GM12878 (cell line): ENCODE results near the gene DDR1. TPM values are rescaled to one million over a fixed set of nuclear protein-coding genes. Genes with fewer than 3 reads are reported as not detected.

Source experiments
- ATAC-seq: fragments of 200-7000 bp; cut with Tn5 transposase; 3 replicates; pipeline ENCODE4 v1.9.1; 2020; ENCODE audit warnings: mild to moderate bottlenecking, moderate library complexity
- BruUV-seq: library from RNA; stranded (reverse); fragments of 400-500 nt; replicated peaks from 2 replicates; lab custom pipeline; 2021; lab: Mats Ljungman, UMichigan
- CTCF ChIA-PET: fragments of 300-600 bp; sonication (Branson Sonifier 250); formaldehyde crosslinking; extraction: SDS; loops from one replicate; lab custom pipeline; 2021; ENCODE audit warnings: inconsistent platforms; lab: Yijun Ruan, JAX
- POLR2A ChIA-PET: fragments of 350-600 bp; formaldehyde crosslinking; extraction: SDS; loops from one replicate; lab custom pipeline; 2021; ENCODE audit warnings: inconsistent platforms; lab: Charles Lee
- RAD21 ChIA-PET: fragments of 300-600 bp; sonication (Branson Sonifier 250); formaldehyde crosslinking; loops from one replicate; lab custom pipeline; 2023; ENCODE audit warnings: antibody characterized with exemption; ENCODE audit not compliant: unreplicated experiment; lab: Charles Lee
- SMC1A ChIA-PET: fragments of 300-600 bp; sonication (Branson Sonifier 250); formaldehyde crosslinking; loops from one replicate; lab custom pipeline; 2023; ENCODE audit not compliant: unreplicated experiment, uncharacterized antibody; lab: Charles Lee
- DNase-seq: peaks from one replicate; pipeline ENCODE4 v3.0.0-alpha.2; 2011; ENCODE audit warnings: low read depth, low spot score
- FAIRE-seq: peaks from 3 replicates; lab custom pipeline; 2011; peaks lifted over from hg19 to GRCh38; lab: Jason Lieb, UNC
- H2AFZ ChIP-seq: 2 replicates; pipeline ENCODE4 v1.6.0; 2011; ENCODE audit warnings: low read depth, low read length, control low read depth; ENCODE audit not compliant: control insufficient read depth
- H3K27ac ChIP-seq: 2 replicates; pipeline ENCODE4 v1.5.1; 2011; ENCODE audit warnings: control low read depth; ENCODE audit not compliant: control insufficient read depth, insufficient read depth
- H3K27me3 ChIP-seq, 2 experiments: replicated peaks in 1 of 2; 2 replicates each; pipeline versions ENCODE4 v1.6.0 to v1.6.1; 2011; ENCODE audit warnings: low read length in 1 of 2; ENCODE audit not compliant: control insufficient read depth in 2 of 2, insufficient read depth in 2 of 2
- H3K36me3 ChIP-seq, 2 experiments: 2 replicates each; pipeline ENCODE4 v1.5.1; 2011; ENCODE audit warnings: low read length in 1 of 2; ENCODE audit not compliant: control insufficient read depth in 2 of 2, insufficient read depth in 2 of 2
- H3K4me1 ChIP-seq: 2 replicates; pipeline ENCODE4 v1.6.1; 2011; ENCODE audit warnings: mild to moderate bottlenecking, low read length, moderate library complexity, mixed read lengths; ENCODE audit not compliant: control insufficient read depth, insufficient read depth
- H3K4me2 ChIP-seq: 2 replicates; pipeline ENCODE4 v1.6.0; 2011; ENCODE audit warnings: control low read depth; ENCODE audit not compliant: control insufficient read depth, insufficient read depth
- H3K4me3 ChIP-seq: fragments of 200-600 bp; sonication (generic); 2 replicates; pipeline ENCODE4 v1.5.1; 2016
- H3K79me2 ChIP-seq: 2 replicates; pipeline ENCODE4 v1.6.0; 2011; ENCODE audit warnings: low read length; ENCODE audit not compliant: control insufficient read depth, insufficient read depth
- H3K9ac ChIP-seq: 2 replicates; pipeline ENCODE4 v1.8.0; 2011; ENCODE audit warnings: low read length, control low read depth, mixed read lengths; ENCODE audit not compliant: control insufficient read depth, insufficient read depth
- H3K9me3 ChIP-seq: replicated peaks from 3 replicates; pipeline ENCODE4 v1.5.1; 2011; ENCODE audit warnings: mild to moderate bottlenecking, low read length; ENCODE audit not compliant: control insufficient read depth, insufficient read depth
- H4K20me1 ChIP-seq: 2 replicates; pipeline ENCODE4 v1.6.0; 2011; ENCODE audit not compliant: control insufficient read depth, insufficient read depth
- BHLHE40 ChIP-seq, 2 experiments: fragments of 450-650 bp in 1 of 2; IDR thresholded peaks; 2 replicates each; pipeline ENCODE4 v1.6.1; 2011 to 2017; ENCODE audit warnings: low read depth in 2 of 2, borderline replicate concordance in 1 of 2, improper control_type of control experiment in 1 of 2, low read length in 1 of 2, mild to moderate bottlenecking in 1 of 2
- CHD1 ChIP-seq: IDR thresholded peaks from 2 replicates; pipeline ENCODE4 v1.6.1; 2012; ENCODE audit warnings: low read depth, low read length, improper control_type of control experiment
- DPF2 ChIP-seq: fragments of 450-650 bp; IDR thresholded peaks from 2 replicates; pipeline ENCODE4 v1.6.1; 2017; ENCODE audit warnings: mild to moderate bottlenecking
- NFXL1 ChIP-seq: fragments of 450-650 bp; IDR thresholded peaks from 2 replicates; pipeline ENCODE4 v1.6.1; 2017; ENCODE audit warnings: antibody characterized with exemption, mild to moderate bottlenecking, borderline replicate concordance
- PBX3 ChIP-seq: IDR thresholded peaks from 2 replicates; pipeline ENCODE4 v1.6.1; 2011; ENCODE audit warnings: mild to moderate bottlenecking, low read depth, low read length, moderate library complexity; ENCODE audit not compliant: insufficient replicate concordance
- RB1 ChIP-seq: fragments of 450-650 bp; formaldehyde crosslinking; IDR thresholded peaks from 2 replicates; pipeline ENCODE4 v1.6.1; 2017; ENCODE audit warnings: mild to moderate bottlenecking, borderline replicate concordance
- REST ChIP-seq: IDR thresholded peaks from 2 replicates; pipeline ENCODE4 v1.6.1; 2012; ENCODE audit warnings: mild to moderate bottlenecking, low read depth, low read length
- SPI1 ChIP-seq: IDR thresholded peaks from 2 replicates; pipeline ENCODE4 v1.6.1; 2011; ENCODE audit warnings: low read depth, mild to moderate bottlenecking, low read length, moderate library complexity, borderline replicate concordance; ENCODE audit not compliant: insufficient read depth
- WGBS: methylation state at CpG from one replicate; pipeline ENCODE4 v1.1.6; 2016; ENCODE audit warnings: low lambda C conversion rate; ENCODE audit not compliant: insufficient replicate concordance, insufficient coverage; ENCODE audit errors: missing lambda C conversion rate; 5-methylcytosine and 5-hydroxymethylcytosine counted together
- in situ Hi-C: fragments of 300-500 bp; cut with MboI; formaldehyde crosslinking; loops from 9 replicates; pipeline ENCODE4 v1.14.3; 2018; ENCODE audit warnings: mixed read lengths
- intact Hi-C: fragments of 100-400 bp; cut with micrococcal nuclease; formaldehyde crosslinking; loops from one replicate; pipeline ENCODE4 v1.14.2; 2022; ENCODE audit not compliant: unreplicated experiment
- polyA plus RNA-seq, 11 experiments: library from polyadenylated mRNA; depleted of rRNA in 4 of 11; unstranded in 6 of 11; stranded (reverse) in 5 of 11; fragments of >200 nt; fragmentation: Nextera tagmentation in 4 of 11; fragmentation: Illumina TruSeq in 1 of 11; extraction: Ambion mirVana in 4 of 11; extraction: Trizol in 1 of 11; gene quantifications; 1 replicate in 1 of 11; 2 replicates in 10 of 11; pipeline versions ENCODE4 v1.2.1 to v1.2.3, GENCODE V29; 2011 to 2016; ENCODE audit warnings: inconsistent platforms in 2 of 11, missing spikeins in 2 of 11, low read depth in 1 of 11
- total RNA-seq, 4 experiments: library from RNA; depleted of rRNA in 3 of 4; stranded (reverse); fragments of >200 nt in 3 of 4; fragmentation: Illumina TruSeq in 1 of 4; extraction: Trizol in 1 of 4; gene quantifications; 2 replicates each; pipeline versions ENCODE4 v1.2.1 to v1.2.3, GENCODE V29; 2013 to 2021

The DDR1 gene
- total and polyA plus RNA-seq, 10 of the 15 experiments (the other 5 are each of a cell fraction or from before 2014, with no cell fraction given) = 1.1 to 39.0 (median 11.9) TPM

- H3K4me3 ChIP-seq = no peak overlapping the region
- DNase-seq (no peak), FAIRE-seq (no peak), ATAC-seq (no peak)
- in situ Hi-C loops = no loop called here
- 2% methylated on average over 1 of the region's 1 CpG for WGBS
- H3K9me3 ChIP-seq = no peaks in the 10 kb centered on the region
- no peaks in the 10 kb centered on the region for H3K4me1 ChIP-seq
- ChIA-PET RAD21 (interaction anchor here (1.1 to 1.6 kb wide), 3 partner anchors 45 to 250 kb away, joined by 3 to 8 read pairs (median 4); no protein-coding TSS in a partner anchor), POLR2A (interaction anchor here (1.8 kb wide), 1 partner anchor 41 kb away, joined by 4 read pairs; no protein-coding TSS in a partner anchor), CTCF (interaction anchor here (0.6 to 2.3 kb wide), 7 partner anchors 10 to 249 kb away, joined by 3 to 9 read pairs (median 3); no protein-coding TSS in a partner anchor), SMC1A (interaction anchor here (1.0 to 2.4 kb wide), 5 partner anchors 11 to 39 kb away, joined by 3 to 6 read pairs (median 3); no protein-coding TSS in a partner anchor)
- no TSS peak for BruUV-seq
- no peaks in the 10 kb centered on the region; a peak in 1 of 4 replicates for H3K27me3 ChIP-seq
- intact Hi-C loops = no loop called here
- no peak overlapping the region for H3K4me2 ChIP-seq
- H4K20me1 ChIP-seq = no peaks in the 10 kb centered on the region
- no peak overlapping the region for H3K9ac ChIP-seq
- no peaks in the 10 kb centered on the region for H3K36me3 ChIP-seq
- no peak overlapping the region for H3K27ac ChIP-seq
- no peak overlapping the region for H2AFZ ChIP-seq
- no peaks in the 10 kb centered on the region for H3K79me2 ChIP-seq
- no peak for TF ChIP-seq PBX3
- no peak for TF ChIP-seq SPI1
- TF ChIP-seq RB1 = no peak
- no peak for TF ChIP-seq REST
- TF ChIP-seq NFXL1 = no peak
- TF ChIP-seq DPF2 = no peak
- TF ChIP-seq CHD1 = no peak
- no peak for TF ChIP-seq BHLHE40 (IDR thresholded peaks at IDR 0.05; ENCODE audit: borderline replicate concordance in 1 of 2, low read depth in 2 of 2, low read length in 1 of 2)
Measured at GRCh38 chr6:30837870-30838269, 46.4 kb upstream of the DDR1 start.
